HG03432 (cell line): ENCODE data around the gene GABRP.
"Not testable (repeated sequence)": the region's sequence is repeated elsewhere in the genome, so short reads cannot be mapped to it uniquely, and the experiment has no call there.

ENCODE experiments used
- ATAC-seq: cut with Tn5 transposase; IDR thresholded peaks from one replicate; pipeline ENCODE4 v1.9.1; 2021; ENCODE audit warnings: mild to moderate bottlenecking, moderate library complexity; ENCODE audit not compliant: unreplicated experiment

GABRP gene

GRCh38 chr5:170791325-170791954, 7.9 kb downstream of the GABRP start:
- peak; percentile 63 for ATAC-seq

- ATAC-seq = no peak
Observed at GRCh38 chr5:170792878-170793277, 9.4 kb downstream of the GABRP start.

GRCh38 chr5:170795154-170795553, 11.6 kb downstream of the GABRP start:
- ATAC-seq = no peak

GRCh38 chr5:170805666-170806065, 22.1 kb downstream of the GABRP start:
- no peak for ATAC-seq

- no peak for ATAC-seq
Observed at GRCh38 chr5:170809551-170809950, 26.0 kb downstream of the GABRP start.

- no peak for ATAC-seq
Observed at GRCh38 chr5:170811719-170812118, 28.2 kb downstream of the GABRP start.

GRCh38 chr5:170813231-170813630, 29.7 kb downstream of the GABRP start:
- no peak for ATAC-seq

- no peak for ATAC-seq
Observed at GRCh38 chr5:170817195-170817594, 33.7 kb downstream of the GABRP start.

- ATAC-seq = no peak
Observed at GRCh38 chr5:170818232-170818631, 34.7 kb downstream of the GABRP start.

- ATAC-seq = no peak
Observed at GRCh38 chr5:170819824-170820223, 36.3 kb downstream of the GABRP start.

- ATAC-seq = no peak
Observed at GRCh38 chr5:170821257-170821800, 37.8 kb downstream of the GABRP start.

- ATAC-seq = no peak
Observed at GRCh38 chr5:170826117-170826516, 42.6 kb downstream of the GABRP start.

- no peak for ATAC-seq
Observed at GRCh38 chr5:170832241-170832640, 48.7 kb downstream of the GABRP start.

GRCh38 chr5:170833981-170834380, 50.5 kb downstream of the GABRP start:
- ATAC-seq = not testable (repeated sequence)

- no peak for ATAC-seq
Observed at GRCh38 chr5:170836226-170836625, 52.7 kb downstream of the GABRP start.

- no peak for ATAC-seq
Observed at GRCh38 chr5:170843870-170844269, 60.3 kb downstream of the GABRP start.

GRCh38 chr5:170844651-170845050, 61.1 kb downstream of the GABRP start:
- ATAC-seq = no peak

- ATAC-seq = no peak
Observed at GRCh38 chr5:170846416-170846815, 62.9 kb downstream of the GABRP start.

- no peak for ATAC-seq
Observed at GRCh38 chr5:170846846-170847245, 63.3 kb downstream of the GABRP start.

- no peak for ATAC-seq
Observed at GRCh38 chr5:170848033-170848432, 64.5 kb downstream of the GABRP start.

- ATAC-seq = no peak
Observed at GRCh38 chr5:170849374-170849773, 65.8 kb downstream of the GABRP start.

GRCh38 chr5:170854566-170854965, 71.0 kb downstream of the GABRP start:
- no peak for ATAC-seq

- ATAC-seq = no peak
Observed at GRCh38 chr5:170857066-170857465, 73.5 kb downstream of the GABRP start.
